22Rv1 (cell line): ENCODE data around the gene PDP2.

ENCODE experiments used
- ZFX ChIP-seq: fragments of 450-650 bp; IDR thresholded peaks from 2 replicates; pipeline ENCODE4 v1.6.1; 2017; ENCODE audit warnings: antibody characterized with exemption, borderline replicate concordance
- TF ChIP-seq, protein P1 (sequence below): fragments of 450-650 bp; IDR thresholded peaks from 2 replicates; pipeline ENCODE4 v1.5.1; 2017; ENCODE audit warnings: mild to moderate bottlenecking

- TF ChIP-seq, protein P1, sequence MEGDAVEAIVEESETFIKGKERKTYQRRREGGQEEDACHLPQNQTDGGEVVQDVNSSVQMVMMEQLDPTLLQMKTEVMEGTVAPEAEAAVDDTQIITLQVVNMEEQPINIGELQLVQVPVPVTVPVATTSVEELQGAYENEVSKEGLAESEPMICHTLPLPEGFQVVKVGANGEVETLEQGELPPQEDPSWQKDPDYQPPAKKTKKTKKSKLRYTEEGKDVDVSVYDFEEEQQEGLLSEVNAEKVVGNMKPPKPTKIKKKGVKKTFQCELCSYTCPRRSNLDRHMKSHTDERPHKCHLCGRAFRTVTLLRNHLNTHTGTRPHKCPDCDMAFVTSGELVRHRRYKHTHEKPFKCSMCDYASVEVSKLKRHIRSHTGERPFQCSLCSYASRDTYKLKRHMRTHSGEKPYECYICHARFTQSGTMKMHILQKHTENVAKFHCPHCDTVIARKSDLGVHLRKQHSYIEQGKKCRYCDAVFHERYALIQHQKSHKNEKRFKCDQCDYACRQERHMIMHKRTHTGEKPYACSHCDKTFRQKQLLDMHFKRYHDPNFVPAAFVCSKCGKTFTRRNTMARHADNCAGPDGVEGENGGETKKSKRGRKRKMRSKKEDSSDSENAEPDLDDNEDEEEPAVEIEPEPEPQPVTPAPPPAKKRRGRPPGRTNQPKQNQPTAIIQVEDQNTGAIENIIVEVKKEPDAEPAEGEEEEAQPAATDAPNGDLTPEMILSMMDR = no peak
- no peak for TF ChIP-seq ZFX
These were observed 39.4 kb upstream of the PDP2 start for GRCh38 chr16:66840883-66841282.
